DND-41 (cell line): ENCODE measurements around the gene B4GALT1.

ENCODE experiments used
- ATAC-seq: fragments of 200-7000 bp; cut with Tn5 transposase; 3 replicates; pipeline ENCODE4 v1.9.1; 2021; ENCODE audit warnings: low read depth; ENCODE audit not compliant: insufficient read depth
- DNase-seq: peaks from one replicate; pipeline ENCODE4 v3.0.0-alpha.2; 2020
- H2AFZ ChIP-seq: 2 replicates; pipeline ENCODE4 v1.6.0; 2012; ENCODE audit warnings: low read depth, low read length
- H3K27ac ChIP-seq: 2 replicates; pipeline ENCODE4 v1.5.1; 2012; ENCODE audit warnings: low read length, inconsistent platforms
- H3K27me3 ChIP-seq: fragments of 200-600 bp; sonication (generic); 2 replicates; pipeline ENCODE4 v1.6.0; 2012; ENCODE audit warnings: low read length, mild to moderate bottlenecking, inconsistent platforms; ENCODE audit not compliant: insufficient read depth, poor library complexity
- H3K36me3 ChIP-seq: 2 replicates; pipeline ENCODE4 v1.5.1; 2012; ENCODE audit warnings: low read length, inconsistent platforms; ENCODE audit not compliant: insufficient read depth
- H3K4me1 ChIP-seq: 2 replicates; pipeline ENCODE4 v1.5.1; 2012; ENCODE audit warnings: mild to moderate bottlenecking, low read length; ENCODE audit not compliant: insufficient read depth
- H3K4me2 ChIP-seq: 2 replicates; pipeline ENCODE4 v1.6.0; 2012; ENCODE audit warnings: mild to moderate bottlenecking, moderate library complexity, low read length, inconsistent platforms; ENCODE audit not compliant: insufficient read depth
- H3K4me3 ChIP-seq, 2 experiments: fragments of 200-600 bp in 1 of 2; shearing (Covaris generic) in 1 of 2; 2 replicates each; pipeline ENCODE4 v1.5.1; 2012 to 2016; ENCODE audit warnings: inconsistent platforms in 2 of 2, low read length in 2 of 2, mild to moderate bottlenecking in 2 of 2, low read depth in 1 of 2, moderate library complexity in 1 of 2
- H3K79me2 ChIP-seq: 2 replicates; pipeline ENCODE4 v1.6.0; 2012; ENCODE audit warnings: low read length, inconsistent platforms; ENCODE audit not compliant: insufficient read depth
- H3K9ac ChIP-seq: 2 replicates; pipeline ENCODE4 v1.6.0; 2012; ENCODE audit warnings: low read depth, mild to moderate bottlenecking, inconsistent platforms, low read length, moderate library complexity
- H3K9me3 ChIP-seq: 2 replicates; pipeline ENCODE4 v1.5.1; 2012; ENCODE audit warnings: low read length, moderate library complexity, mild to moderate bottlenecking, inconsistent platforms; ENCODE audit not compliant: insufficient read depth, severe bottlenecking
- H4K20me1 ChIP-seq: 2 replicates; pipeline ENCODE4 v1.6.0; 2012; ENCODE audit warnings: low read length; ENCODE audit not compliant: insufficient read depth
- CTCF ChIP-seq: IDR thresholded peaks from 2 replicates; pipeline ENCODE4 v1.5.1; 2012; ENCODE audit warnings: borderline replicate concordance, low read length, moderate library complexity, mild to moderate bottlenecking; ENCODE audit not compliant: poor library complexity, severe bottlenecking; ENCODE audit errors: extremely low read depth
- EZH2 ChIP-seq: IDR thresholded peaks from 3 replicates; pipeline ENCODE4 v1.6.1; 2012; ENCODE audit warnings: borderline replicate concordance, low read depth, mild to moderate bottlenecking, moderate library complexity, low read length, inconsistent platforms; ENCODE audit not compliant: severe bottlenecking

B4GALT1 gene

GRCh38 chr9:33131790-33132772, 35.1 kb downstream of the B4GALT1 start:
- H3K4me2 ChIP-seq, result no peak overlapping the region
- no peak for TF ChIP-seq CTCF
- no peak for TF ChIP-seq EZH2
- no peak overlapping the region for H2AFZ ChIP-seq
- no peak overlapping the region for H3K27ac ChIP-seq
- H3K27me3 ChIP-seq, result no peaks in the 10 kb centered on the region
- no peak overlapping the region for H3K9ac ChIP-seq
- H3K4me1 ChIP-seq, result no peaks in the 10 kb centered on the region
- H4K20me1 ChIP-seq, result no peaks in the 10 kb centered on the region; the same call in 1 of the 2 replicates
- no peak for DNase-seq
- no peaks in the 10 kb centered on the region for H3K9me3 ChIP-seq
- no peak overlapping the region for H3K4me3 ChIP-seq
- no peaks in the 10 kb centered on the region for H3K79me2 ChIP-seq
- ATAC-seq, result no peak
- peaks cover 22% of the 10 kb centered on the region; the same call in 1 of the 2 replicates for H3K36me3 ChIP-seq

DNA sequence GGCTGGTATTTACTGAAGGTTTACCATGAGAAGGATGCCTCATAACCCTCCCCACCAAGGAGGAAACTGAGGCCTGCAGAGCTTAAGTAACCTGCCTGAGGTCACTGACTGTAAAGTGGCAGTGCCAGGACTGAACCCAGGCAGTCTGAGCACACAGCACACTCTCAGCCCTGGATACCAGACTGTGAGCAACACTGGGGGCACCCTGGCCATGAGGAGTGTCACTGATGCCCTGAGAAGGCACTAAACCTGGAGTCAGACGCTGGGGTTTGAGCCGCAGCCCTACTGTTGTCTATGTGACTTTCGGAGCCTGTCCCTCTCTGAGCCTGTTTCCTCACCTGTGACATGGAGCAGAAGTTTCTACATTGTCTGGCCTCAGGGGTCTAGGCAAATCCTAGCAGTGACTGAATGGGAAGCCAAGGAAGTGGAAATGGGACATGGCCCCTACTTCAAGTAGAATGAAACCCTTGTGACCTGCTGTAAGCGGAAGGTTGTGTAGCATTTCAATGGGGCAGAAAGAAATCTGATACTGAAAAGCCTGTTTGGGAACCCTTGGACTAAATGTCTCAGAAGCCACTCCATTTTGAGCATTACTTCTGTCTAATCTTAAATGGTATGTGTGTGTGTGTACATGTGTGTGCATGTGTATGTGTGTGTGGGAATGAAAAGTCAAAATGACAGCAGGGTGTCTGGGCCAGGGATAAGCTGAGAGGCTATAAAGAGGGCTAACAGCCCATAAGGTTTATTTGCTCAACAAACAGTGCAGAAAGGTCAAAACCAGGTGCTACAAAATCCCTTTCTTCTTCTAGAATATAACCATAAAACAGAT, 36.0 kb downstream of the B4GALT1 start:
- ATAC-seq (no peak), DNase-seq (no peak)
- Histone ChIP-seq H3K27me3 (no peaks in the 10 kb centered on the region), H3K79me2 (no peaks in the 10 kb centered on the region), H3K4me1 (no peaks in the 10 kb centered on the region), H3K4me2 (no peak overlapping the region), H4K20me1 (no peaks in the 10 kb centered on the region; the same call in 1 of the 2 replicates), H3K27ac (no peak overlapping the region), H3K9me3 (no peaks in the 10 kb centered on the region), H3K4me3 (no peak overlapping the region), H2AFZ (no peak overlapping the region), H3K9ac (no peak overlapping the region), H3K36me3 (peaks cover 22% of the 10 kb centered on the region; the same call in 1 of the 2 replicates)
- no peak for TF ChIP-seq CTCF
- TF ChIP-seq EZH2, result no peak

DNA sequence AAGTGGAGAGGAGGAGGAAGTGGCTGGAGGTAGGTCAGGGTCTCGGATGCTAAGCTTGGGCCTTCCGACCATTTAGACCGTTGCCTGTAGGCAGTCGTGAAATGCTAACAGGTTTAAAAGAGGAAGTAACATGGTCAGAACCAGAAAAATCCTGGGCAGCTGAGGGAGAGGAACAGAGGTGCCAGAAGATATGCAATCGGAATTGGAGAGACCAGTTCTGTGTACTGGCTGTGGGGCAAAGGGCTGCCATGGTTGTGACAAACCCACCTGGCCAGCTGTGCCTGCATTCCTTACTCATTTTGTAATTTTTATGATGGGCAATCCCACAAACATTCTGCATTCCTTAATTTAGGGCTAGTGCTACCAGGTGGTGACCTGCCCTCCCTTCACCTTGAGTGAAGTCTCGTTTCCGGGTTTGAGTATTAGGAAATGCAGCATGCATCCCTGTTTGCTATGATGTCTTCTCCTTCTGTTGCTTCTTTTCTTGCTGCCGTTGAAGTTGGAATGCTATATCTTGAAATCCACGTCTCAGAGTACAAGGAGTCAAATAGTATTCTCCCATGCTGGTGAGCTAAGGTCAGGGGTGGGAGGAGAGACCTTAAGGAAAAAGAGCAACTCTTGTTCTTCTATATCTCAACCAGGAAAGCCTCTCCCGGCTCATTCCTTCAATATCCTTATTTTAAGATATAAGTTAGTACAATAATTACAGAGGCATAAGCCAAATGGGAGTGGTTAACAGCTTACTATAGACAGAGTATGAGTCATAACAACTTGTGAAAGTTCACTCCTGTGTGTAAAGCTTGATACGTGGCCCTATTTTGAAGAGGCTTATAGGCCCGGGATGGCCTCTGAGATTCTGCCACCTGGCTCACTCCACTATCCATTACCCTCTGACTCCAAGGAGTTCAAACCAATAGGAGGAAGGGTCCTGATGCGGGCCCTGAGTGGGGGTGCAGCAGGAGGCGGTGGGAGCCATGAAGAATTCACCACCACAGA, 37.0 kb downstream of the B4GALT1 start:
- Histone ChIP-seq H4K20me1 (no peaks in the 10 kb centered on the region), H3K9ac (no peak overlapping the region), H3K36me3 (peaks cover 22% of the 10 kb centered on the region; the same call in 1 of the 2 replicates), H3K4me2 (no peak overlapping the region), H3K79me2 (no peaks in the 10 kb centered on the region), H3K4me3 (no peak overlapping the region), H3K27me3 (no peaks in the 10 kb centered on the region), H2AFZ (no peak overlapping the region), H3K4me1 (no peaks in the 10 kb centered on the region), H3K27ac (no peak overlapping the region), H3K9me3 (no peaks in the 10 kb centered on the region)
- no peak for ATAC-seq
- no peak for DNase-seq
- TF ChIP-seq EZH2 (no peak), CTCF (no peak)
